Suprapubic skin (tissue), 4 donors: ENCODE data around the gene EEIG2. TPM values are rescaled to one million over a fixed set of nuclear protein-coding genes. Genes with fewer than 3 reads are reported as not detected.
"Not testable (repeated sequence)": the region's sequence is repeated elsewhere in the genome, so short reads cannot be mapped to it uniquely, and the experiment has no call there.

ENCODE experiments used
- DNase-seq, 2 donors: peaks; one replicate each; pipeline ENCODE4 v3.0.0-alpha.2; 2019; ENCODE audit warnings: low spot score in 2 of 2
- H3K27ac ChIP-seq: fragments of 200-600 bp; sonication (generic); one replicate; pipeline ENCODE4 v1.5.1; 2019
- H3K27me3 ChIP-seq: fragments of 200-600 bp; sonication (generic); one replicate; pipeline ENCODE4 v1.5.1; 2019
- H3K36me3 ChIP-seq: fragments of 200-600 bp; sonication (generic); one replicate; pipeline ENCODE4 v1.5.1; 2019
- H3K4me1 ChIP-seq: fragments of 200-600 bp; sonication (generic); one replicate; pipeline ENCODE4 v1.5.1; 2019
- H3K4me3 ChIP-seq: fragments of 200-600 bp; sonication (generic); one replicate; pipeline ENCODE4 v1.5.1; 2019; ENCODE audit warnings: mild to moderate bottlenecking
- H3K9me3 ChIP-seq: fragments of 200-600 bp; sonication (generic); one replicate; pipeline ENCODE4 v1.5.1; 2019
- EP300 ChIP-seq: sonication (generic); formaldehyde crosslinking; IDR thresholded peaks from one replicate; pipeline ENCODE4 v1.6.1; 2017; ENCODE audit warnings: antibody characterized with exemption
- POLR2A ChIP-seq, 2 donors: fragments of 450-650 bp; IDR thresholded peaks; one replicate each; pipeline ENCODE4 v1.6.1; 2017; ENCODE audit warnings: antibody characterized with exemption in 2 of 2, mild to moderate bottlenecking in 2 of 2, moderate library complexity in 2 of 2
- POLR2AphosphoS5 ChIP-seq, 3 donors: sonication (generic); formaldehyde crosslinking; IDR thresholded peaks; one replicate each; pipeline ENCODE4 v1.6.1; 2017; ENCODE audit warnings: antibody characterized with exemption in 3 of 3
- WGBS: methylation state at CpG from one replicate; pipeline ENCODE4 v1.1.5; 2018; 5-methylcytosine and 5-hydroxymethylcytosine counted together
- total RNA-seq, 4 donors: library from RNA; depleted of rRNA; stranded (reverse); fragments of >200 nt; gene quantifications; one replicate each; pipeline ENCODE4 v1.1.0, GENCODE V29; 2016
- TF ChIP-seq, protein P1 (sequence below), 2 donors: fragments of 200-600 bp in 1 of 2; fragments of 450-650 bp in 1 of 2; sonication (generic) in 1 of 2; IDR thresholded peaks; one replicate each; pipeline ENCODE4 v1.5.1; 2016 to 2019; ENCODE audit warnings: antibody characterized with exemption in 2 of 2, mild to moderate bottlenecking in 1 of 2, moderate library complexity in 1 of 2

EEIG2 gene
- total RNA-seq: 1 to 10 TPM; 5.8 to 6.8 (median 6.4) TPM

GRCh38 chr1:108559215-108560186 is at the start of gene EEIG2:
TSS of gene EEIG2 (plus strand) at chr1:108560100. CDS start at chr1:108560429, 329 bp downstream.
- 28% methylated on average over 26 of the region's 59 CpGs for WGBS
- H3K36me3 ChIP-seq: no peaks in the 10 kb centered on the region
- peak within 1 kb of the TSS; percentile 78 for H3K4me3 ChIP-seq
- no peaks in the 10 kb centered on the region for H3K9me3 ChIP-seq
- peak within 1 kb of the TSS; percentile 65 for H3K27ac ChIP-seq
- TF ChIP-seq POLR2AphosphoS5 (IDR thresholded peaks at IDR 0.05): no peak
- TF ChIP-seq, protein P1, sequence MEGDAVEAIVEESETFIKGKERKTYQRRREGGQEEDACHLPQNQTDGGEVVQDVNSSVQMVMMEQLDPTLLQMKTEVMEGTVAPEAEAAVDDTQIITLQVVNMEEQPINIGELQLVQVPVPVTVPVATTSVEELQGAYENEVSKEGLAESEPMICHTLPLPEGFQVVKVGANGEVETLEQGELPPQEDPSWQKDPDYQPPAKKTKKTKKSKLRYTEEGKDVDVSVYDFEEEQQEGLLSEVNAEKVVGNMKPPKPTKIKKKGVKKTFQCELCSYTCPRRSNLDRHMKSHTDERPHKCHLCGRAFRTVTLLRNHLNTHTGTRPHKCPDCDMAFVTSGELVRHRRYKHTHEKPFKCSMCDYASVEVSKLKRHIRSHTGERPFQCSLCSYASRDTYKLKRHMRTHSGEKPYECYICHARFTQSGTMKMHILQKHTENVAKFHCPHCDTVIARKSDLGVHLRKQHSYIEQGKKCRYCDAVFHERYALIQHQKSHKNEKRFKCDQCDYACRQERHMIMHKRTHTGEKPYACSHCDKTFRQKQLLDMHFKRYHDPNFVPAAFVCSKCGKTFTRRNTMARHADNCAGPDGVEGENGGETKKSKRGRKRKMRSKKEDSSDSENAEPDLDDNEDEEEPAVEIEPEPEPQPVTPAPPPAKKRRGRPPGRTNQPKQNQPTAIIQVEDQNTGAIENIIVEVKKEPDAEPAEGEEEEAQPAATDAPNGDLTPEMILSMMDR (IDR thresholded peaks at IDR 0.05): peak; percentile 56 to 97
- H3K4me1 ChIP-seq: peaks cover 43% of the 10 kb centered on the region
- H3K27me3 ChIP-seq: no peaks in the 10 kb centered on the region
- DNase-seq: peak; percentile 86

DNA sequence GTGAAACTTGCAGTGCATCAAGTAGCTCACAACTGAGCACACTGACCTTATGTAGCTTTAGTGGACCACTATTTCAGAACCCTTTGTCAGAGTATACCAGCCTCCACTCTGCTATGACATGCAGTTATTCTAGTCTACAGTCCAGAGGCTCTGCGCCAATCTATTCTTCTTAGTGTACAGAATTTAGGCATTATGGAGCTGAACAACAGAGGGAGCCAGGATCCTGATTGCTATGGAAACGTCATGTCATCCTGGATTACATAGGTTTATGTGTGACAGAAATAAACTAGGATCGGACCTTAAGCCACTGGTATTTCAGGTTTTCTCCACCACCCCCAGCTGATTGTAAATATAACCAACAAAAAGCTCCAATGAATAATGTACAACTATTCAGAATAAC is 48.1 kb upstream of the EEIG2 start:
- no peaks in the 10 kb centered on the region for H3K4me1 ChIP-seq
- H3K36me3 ChIP-seq: no peaks in the 10 kb centered on the region
- no peaks in the 10 kb centered on the region for H3K27me3 ChIP-seq
- no peak for TF ChIP-seq POLR2AphosphoS5 (IDR thresholded peaks at IDR 0.05)
- TF ChIP-seq, protein P1 (IDR thresholded peaks at IDR 0.05): no peak
- TF ChIP-seq POLR2A (IDR thresholded peaks at IDR 0.05): no peak
- no peak for TF ChIP-seq EP300
- H3K27ac ChIP-seq: no peak overlapping the region
- WGBS: 40% methylated on average over 3 of the region's 3 CpGs
- H3K9me3 ChIP-seq: no peaks in the 10 kb centered on the region
- no peak overlapping the region for H3K4me3 ChIP-seq
- DNase-seq: no peak

- no peak for DNase-seq
- Histone ChIP-seq H3K4me1 (no peaks in the 10 kb centered on the region), H3K27me3 (no peaks in the 10 kb centered on the region), H3K36me3 (no peaks in the 10 kb centered on the region), H3K9me3 (no peaks in the 10 kb centered on the region), H3K27ac (no peak overlapping the region), H3K4me3 (no peak overlapping the region)
- TF ChIP-seq POLR2AphosphoS5 (IDR thresholded peaks at IDR 0.05) (no peak), POLR2A (IDR thresholded peaks at IDR 0.05) (no peak), EP300 (no peak)
- TF ChIP-seq, protein P1 (IDR thresholded peaks at IDR 0.05): peak; percentile 72 to 79
- WGBS: 57% methylated on average over 6 of the region's 6 CpGs
Measured at GRCh38 chr1:108512239-108513043, 47.5 kb upstream of the EEIG2 start.

DNA sequence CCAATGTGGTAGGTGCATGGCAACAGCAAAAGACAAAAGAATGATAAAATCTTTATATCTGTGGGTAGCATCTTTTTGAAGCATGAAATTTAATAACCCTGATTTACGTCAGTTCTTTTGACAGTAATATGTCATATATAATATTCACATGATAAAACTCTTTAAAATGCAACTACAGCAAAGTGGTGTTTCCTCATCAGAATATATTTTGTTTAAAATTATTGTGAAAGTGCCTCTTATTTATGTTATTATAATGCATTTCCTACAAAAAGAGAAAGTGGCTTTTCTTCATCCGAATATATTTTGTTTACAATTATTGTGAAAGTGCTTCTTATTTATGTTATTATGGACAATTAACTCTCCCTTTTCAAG is 46.9 kb upstream of the EEIG2 start:
- H3K9me3 ChIP-seq: no peaks in the 10 kb centered on the region
- no peaks in the 10 kb centered on the region for H3K4me1 ChIP-seq
- no peak for DNase-seq
- no peak overlapping the region for H3K4me3 ChIP-seq
- H3K36me3 ChIP-seq: no peaks in the 10 kb centered on the region
- H3K27me3 ChIP-seq: no peaks in the 10 kb centered on the region
- WGBS: 63% methylated on average over 2 of the region's 2 CpGs
- no peak overlapping the region for H3K27ac ChIP-seq
- TF ChIP-seq POLR2AphosphoS5 (IDR thresholded peaks at IDR 0.05) (no peak), EP300 (no peak), POLR2A (IDR thresholded peaks at IDR 0.05) (no peak)
- TF ChIP-seq, protein P1 (IDR thresholded peaks at IDR 0.05): no peak

DNA sequence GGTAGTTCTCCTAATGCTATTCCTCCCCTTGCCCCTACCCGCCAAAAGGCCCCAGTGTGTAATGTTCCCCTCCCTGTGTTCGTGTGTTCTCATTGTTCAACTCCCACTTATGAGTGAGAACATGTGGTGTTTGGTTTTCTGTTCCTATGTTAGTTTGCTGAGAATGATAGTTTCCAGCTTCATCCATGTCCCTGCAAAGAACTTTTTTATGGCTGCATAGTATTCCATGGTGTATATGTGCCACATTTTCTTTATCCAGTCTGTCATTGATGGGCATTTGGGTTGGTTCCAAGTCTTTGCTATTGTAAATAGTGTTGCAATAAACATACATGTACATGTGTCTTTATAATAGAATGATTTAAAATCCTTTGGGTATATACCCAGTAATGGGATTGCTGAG is 46.0 kb upstream of the EEIG2 start:
- not testable (repeated sequence) for H3K36me3 ChIP-seq, H3K4me1 ChIP-seq, H3K4me3 ChIP-seq, H3K27me3 ChIP-seq, H3K9me3 ChIP-seq, DNase-seq, H3K27ac ChIP-seq
- WGBS: 96% methylated on average over 2 of the region's 2 CpGs

DNA sequence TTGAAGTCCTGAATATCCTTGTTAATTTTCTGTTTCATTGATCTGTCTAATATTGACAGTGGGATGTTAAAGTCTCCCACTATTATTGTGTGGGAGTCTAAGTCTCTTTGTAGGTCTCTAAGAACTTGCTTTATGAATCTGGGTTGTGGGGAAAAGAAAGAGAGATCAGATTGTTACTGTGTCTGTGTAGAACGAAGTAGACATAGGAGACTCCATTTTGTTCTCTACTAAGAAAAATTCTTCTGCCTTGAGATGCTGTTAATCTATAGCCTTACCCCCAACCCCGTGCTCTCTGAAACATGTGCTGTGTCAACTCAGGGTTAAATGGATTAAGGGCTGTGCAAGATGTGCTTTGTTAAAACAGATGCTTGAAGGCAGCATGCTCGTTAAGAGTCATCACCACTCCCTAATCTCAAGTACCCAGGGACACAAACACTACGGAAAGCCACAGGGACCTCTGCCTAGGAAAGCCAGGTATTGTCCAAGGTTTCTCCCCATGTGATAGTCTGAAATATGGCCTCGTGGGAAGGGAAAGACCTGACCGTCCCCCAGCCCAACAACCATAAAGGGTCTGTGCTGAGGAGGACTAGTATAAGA is 42.5 kb upstream of the EEIG2 start:
- DNase-seq, H3K27ac ChIP-seq, H3K27me3 ChIP-seq, H3K4me1 ChIP-seq, H3K36me3 ChIP-seq, H3K4me3 ChIP-seq, H3K9me3 ChIP-seq: not testable (repeated sequence)
- 73% methylated on average over 6 of the region's 6 CpGs for WGBS
